Mesenchymal stem cell (in vitro differentiated cells and primary cell): ENCODE measurements around the gene SLC35A2.

ENCODE experiments used
- DNase-seq: peaks from one replicate; pipeline ENCODE4 v3.0.0-alpha.2; 2013
- H2AFZ ChIP-seq: one replicate; pipeline ENCODE4 v1.6.1; 2013; ENCODE audit warnings: low read depth, mild to moderate bottlenecking, control low read depth, inconsistent platforms, low read length, moderate library complexity
- H2AK5ac ChIP-seq: 2 replicates; pipeline ENCODE4 v1.6.1; 2013; ENCODE audit warnings: low read length, moderate library complexity, mild to moderate bottlenecking, inconsistent platforms; ENCODE audit not compliant: severe bottlenecking
- H2BK120ac ChIP-seq: one replicate; pipeline ENCODE4 v1.6.1; 2013; ENCODE audit warnings: low read depth, mild to moderate bottlenecking, inconsistent platforms, low read length, moderate library complexity
- H2BK12ac ChIP-seq, 2 experiments: one replicate each; pipeline ENCODE4 v1.6.1; 2013; ENCODE audit warnings: inconsistent platforms in 2 of 2, low read length in 2 of 2, mild to moderate bottlenecking in 2 of 2, moderate library complexity in 2 of 2, control low read depth in 1 of 2
- H2BK15ac ChIP-seq: one replicate; pipeline ENCODE4 v1.6.1; 2013; ENCODE audit warnings: mild to moderate bottlenecking, low read depth, inconsistent platforms; ENCODE audit not compliant: poor library complexity, severe bottlenecking
- H2BK5ac ChIP-seq: 2 replicates; pipeline ENCODE4 v1.6.1; 2013; ENCODE audit warnings: low read depth, mild to moderate bottlenecking, low read length, control low read depth, inconsistent platforms; ENCODE audit not compliant: poor library complexity, severe bottlenecking
- H3K14ac ChIP-seq, 2 experiments: one replicate each; pipeline ENCODE4 v1.6.1; 2013; ENCODE audit warnings: inconsistent platforms in 2 of 2, low read length in 2 of 2, control low read depth in 1 of 2, mild to moderate bottlenecking in 1 of 2, moderate library complexity in 1 of 2
- H3K18ac ChIP-seq, 2 experiments: one replicate each; pipeline ENCODE4 v1.6.1; 2013; ENCODE audit warnings: inconsistent platforms in 2 of 2, low read length in 2 of 2, control low read depth in 1 of 2, low read depth in 1 of 2, mild to moderate bottlenecking in 1 of 2
- H3K23ac ChIP-seq, 2 experiments: one replicate each; pipeline ENCODE4 v1.6.1; 2013; ENCODE audit warnings: inconsistent platforms in 2 of 2, low read length in 2 of 2, mild to moderate bottlenecking in 2 of 2, moderate library complexity in 2 of 2, control low read depth in 1 of 2
- H3K27ac ChIP-seq: 2 replicates; pipeline ENCODE4 v1.5.1; 2013; ENCODE audit warnings: mild to moderate bottlenecking, moderate library complexity, low read length, control low read depth, inconsistent platforms; ENCODE audit not compliant: poor library complexity, severe bottlenecking
- H3K27me3 ChIP-seq, 2 experiments: 2 replicates each; pipeline versions ENCODE4 v1.6.1 to v1.7.0; 2013; ENCODE audit warnings: low read length in 2 of 2, mild to moderate bottlenecking in 2 of 2, moderate library complexity in 2 of 2, control low read depth in 1 of 2, inconsistent platforms in 1 of 2; ENCODE audit not compliant: control insufficient read depth in 1 of 2, insufficient read depth in 1 of 2
- H3K36me3 ChIP-seq, 2 experiments: 2 replicates each; pipeline versions ENCODE4 v1.6.1 to v1.7.0; 2013; ENCODE audit warnings: low read length in 2 of 2, control low read depth in 1 of 2, inconsistent platforms in 1 of 2, low read depth in 1 of 2, mild to moderate bottlenecking in 1 of 2; ENCODE audit not compliant: insufficient read depth in 2 of 2, control insufficient read depth in 1 of 2
- H3K4ac ChIP-seq, 2 experiments: one replicate each; pipeline ENCODE4 v1.6.1; 2013; ENCODE audit warnings: inconsistent platforms in 2 of 2, low read length in 2 of 2, mild to moderate bottlenecking in 2 of 2, moderate library complexity in 2 of 2, control low read depth in 1 of 2, low read depth in 1 of 2
- H3K4me1 ChIP-seq: 2 replicates; pipeline ENCODE4 v1.6.1; 2013; ENCODE audit warnings: low read depth, low read length, control low read depth; ENCODE audit not compliant: control insufficient read depth, insufficient read depth
- H3K4me2 ChIP-seq: 2 replicates; pipeline ENCODE4 v1.6.1; 2013; ENCODE audit warnings: low read length, mild to moderate bottlenecking, inconsistent platforms; ENCODE audit not compliant: poor library complexity, severe bottlenecking
- H3K4me3 ChIP-seq, 2 experiments: 2 replicates each; pipeline versions ENCODE4 v1.5.1 to v1.7.0; 2013; ENCODE audit warnings: low read length in 2 of 2, mild to moderate bottlenecking in 2 of 2, control low read depth in 1 of 2, low read depth in 1 of 2; ENCODE audit not compliant: insufficient read depth in 1 of 2
- H3K79me1 ChIP-seq: replicated peaks from 2 replicates; pipeline ENCODE4 v1.6.1; 2013; ENCODE audit warnings: mild to moderate bottlenecking, control low read depth, low read length, inconsistent platforms; ENCODE audit not compliant: poor library complexity, severe bottlenecking
- H3K9ac ChIP-seq: 2 replicates; pipeline ENCODE4 v1.7.0; 2013; ENCODE audit warnings: mild to moderate bottlenecking, low read length, moderate library complexity
- H3K9me3 ChIP-seq: 2 replicates; pipeline ENCODE4 v1.7.0; 2013; ENCODE audit warnings: mild to moderate bottlenecking, low read length; ENCODE audit not compliant: control insufficient read depth
- H4K8ac ChIP-seq: one replicate; pipeline ENCODE4 v1.6.1; 2013; ENCODE audit warnings: inconsistent platforms, mild to moderate bottlenecking, low read length, moderate library complexity
- H4K91ac ChIP-seq: one replicate; pipeline ENCODE4 v1.6.1; 2013; ENCODE audit warnings: mild to moderate bottlenecking, low read length, inconsistent platforms
- WGBS: methylation state at CpG from one replicate; pipeline ENCODE4 v1.1.7; 2013; ENCODE audit warnings: mixed read lengths; 5-methylcytosine and 5-hydroxymethylcytosine counted together

The SLC35A2 gene

GRCh38 chrX:48919360-48919841 lies 8.0 kb upstream of the SLC35A2 start:
- H2AK5ac ChIP-seq, result no peak overlapping the region
- H3K79me1 ChIP-seq, result peaks cover 14% of the 10 kb centered on the region
- H3K4me3 ChIP-seq, result peak overlapping the region in 1 of 2 experiments; percentile 72
- H3K9ac ChIP-seq, result peak overlapping the region; percentile 71
- H3K4ac ChIP-seq, result no peak overlapping the region
- no peak overlapping the region for H4K8ac ChIP-seq
- no peak for DNase-seq
- H3K27me3 ChIP-seq, result peaks cover 0 to 7% of the 10 kb centered on the region in 2 experiments
- peak overlapping the region; percentile 67 for H3K27ac ChIP-seq
- WGBS, result 2% methylated on average over 15 of the region's 15 CpGs
- no peak overlapping the region for H2BK120ac ChIP-seq
- H3K23ac ChIP-seq, result no peak overlapping the region
- H3K18ac ChIP-seq, result peak overlapping the region in 1 of 2 experiments; percentile 12
- H4K91ac ChIP-seq, result no peak overlapping the region
- no peak overlapping the region for H2BK15ac ChIP-seq
- no peak overlapping the region for H2BK5ac ChIP-seq
- H3K4me1 ChIP-seq, result peaks cover 13% of the 10 kb centered on the region
- no peaks in the 10 kb centered on the region for H3K9me3 ChIP-seq
- peaks cover 32 to 40% of the 10 kb centered on the region in 2 experiments for H3K36me3 ChIP-seq
- H2BK12ac ChIP-seq, result no peak overlapping the region
- H2AFZ ChIP-seq, result no peak overlapping the region
- peak overlapping the region; percentile 84 for H3K4me2 ChIP-seq
- H3K14ac ChIP-seq, result no peak overlapping the region

GRCh38 chrX:48918643-48919340 lies 7.3 kb upstream of the SLC35A2 start, which contains the start of gene PIM2:
Gene PIM2, minus strand, starts transcription at chrX:48919024. Its CDS starts 190 bp downstream, at chrX:48918834.
- peaks cover 16% of the 10 kb centered on the region for H3K79me1 ChIP-seq
- H2AFZ ChIP-seq, result no peak within 1 kb of the TSS
- H4K8ac ChIP-seq, result no peak within 1 kb of the TSS
- H2BK5ac ChIP-seq, result no peak within 1 kb of the TSS
- peak within 1 kb of the TSS in 1 of 2 experiments; percentile 87 for H3K4ac ChIP-seq
- peak within 1 kb of the TSS in 1 of 2 experiments; percentile 72 for H2BK12ac ChIP-seq
- H3K14ac ChIP-seq, result peak within 1 kb of the TSS in 1 of 2 experiments; percentile 91
- H2BK15ac ChIP-seq, result no peak within 1 kb of the TSS
- no peaks in the 10 kb centered on the region for H3K9me3 ChIP-seq
- 0% methylated on average over 30 of the region's 55 CpGs for WGBS
- peaks cover 0 to 7% of the 10 kb centered on the region in 2 experiments for H3K27me3 ChIP-seq
- H3K4me1 ChIP-seq, result peaks cover 13% of the 10 kb centered on the region
- H3K23ac ChIP-seq, result peak within 1 kb of the TSS in 1 of 2 experiments; percentile 89
- H4K91ac ChIP-seq, result peak within 1 kb of the TSS; percentile 27
- H2BK120ac ChIP-seq, result peak within 1 kb of the TSS; percentile 19
- DNase-seq, result peak; percentile 94
- H3K27ac ChIP-seq, result peak within 1 kb of the TSS; percentile 67
- no peak within 1 kb of the TSS for H2AK5ac ChIP-seq
- peak within 1 kb of the TSS; percentile 71 for H3K9ac ChIP-seq
- H3K4me2 ChIP-seq, result peak within 1 kb of the TSS; percentile 84
- peak within 1 kb of the TSS; percentile 33 to 76 for H3K18ac ChIP-seq
- H3K4me3 ChIP-seq, result peak within 1 kb of the TSS; percentile 63 to 72
- H3K36me3 ChIP-seq, result peaks cover 27 to 40% of the 10 kb centered on the region in 2 experiments

GRCh38 chrX:48918301-48918642 lies 6.8 kb upstream of the SLC35A2 start:
- H2AK5ac ChIP-seq, result no peak overlapping the region
- peak overlapping the region in 1 of 2 experiments; percentile 51 for H3K4ac ChIP-seq
- H2BK15ac ChIP-seq, result no peak overlapping the region
- peak overlapping the region in 1 of 2 experiments; percentile 91 for H3K14ac ChIP-seq
- H3K4me3 ChIP-seq, result peak overlapping the region; percentile 63 to 72
- no peak for DNase-seq
- no peak overlapping the region for H4K8ac ChIP-seq
- H3K27me3 ChIP-seq, result peaks cover 0 to 7% of the 10 kb centered on the region in 2 experiments
- peak overlapping the region; percentile 71 for H3K9ac ChIP-seq
- H3K27ac ChIP-seq, result no peak overlapping the region
- H3K79me1 ChIP-seq, result peaks cover 17% of the 10 kb centered on the region
- no peak overlapping the region for H2BK5ac ChIP-seq
- H3K4me1 ChIP-seq, result peaks cover 13% of the 10 kb centered on the region
- peak overlapping the region in 1 of 2 experiments; percentile 72 for H2BK12ac ChIP-seq
- no peak overlapping the region for H2BK120ac ChIP-seq
- H3K18ac ChIP-seq, result peak overlapping the region; percentile 33 to 76
- no peaks in the 10 kb centered on the region for H3K9me3 ChIP-seq
- 3% methylated on average over 9 of the region's 23 CpGs for WGBS
- H2AFZ ChIP-seq, result no peak overlapping the region
- H3K4me2 ChIP-seq, result peak overlapping the region; percentile 84
- peaks cover 23 to 36% of the 10 kb centered on the region in 2 experiments for H3K36me3 ChIP-seq
- H3K23ac ChIP-seq, result peak overlapping the region in 1 of 2 experiments; percentile 89
- H4K91ac ChIP-seq, result peak overlapping the region; percentile 27
